Measurements from ENCODE around the gene SPAG17.

Gene SPAG17

DNA sequence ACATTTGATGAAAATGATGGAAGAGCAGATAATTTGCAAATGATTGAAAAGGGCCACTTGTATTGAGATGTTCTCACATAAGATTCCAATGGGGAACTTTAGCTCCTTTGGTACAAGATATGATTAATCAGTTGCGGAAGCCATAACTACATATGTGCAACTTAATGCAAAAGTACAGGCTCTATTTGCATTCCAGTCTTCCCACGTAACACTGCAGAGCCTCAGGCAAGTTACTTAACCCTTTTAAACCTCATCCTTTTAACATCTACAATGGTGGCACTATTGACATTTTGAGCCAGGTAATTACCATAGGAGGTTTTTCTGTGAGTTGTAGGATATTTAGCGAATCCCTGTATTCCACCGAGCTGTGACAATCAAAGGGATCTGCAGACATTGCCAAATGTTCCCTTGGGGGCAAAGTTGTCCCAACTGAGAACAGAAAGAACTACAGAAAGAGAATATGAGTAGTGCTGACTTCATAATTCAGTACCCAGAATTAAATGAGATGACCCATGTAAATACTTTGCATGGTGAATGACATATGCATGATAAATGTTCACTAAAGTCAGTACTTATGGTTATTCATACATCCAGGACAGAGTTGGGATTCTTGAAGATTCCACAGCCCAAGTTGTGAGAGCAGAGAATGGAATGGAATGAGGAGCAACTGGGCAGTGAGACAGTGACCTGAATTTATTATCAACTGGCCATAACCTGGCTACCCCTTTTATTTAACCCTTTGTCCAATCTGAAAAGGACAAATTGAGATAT lies 62.6 kb downstream of the SPAG17 start:
- no peaks in the 10 kb centered on the region for H3K9me3 ChIP-seq (ENCODE audit: control insufficient read depth, insufficient read depth, low read depth, low read length)
- TF ChIP-seq ZNF514 (tag by site-specific recombination; IDR thresholded peaks at IDR 0.05) (no peak), SALL2 (tag by site-specific recombination; IDR thresholded peaks at IDR 0.05; ENCODE audit: borderline replicate concordance) (no peak), ZNF837 (tag by site-specific recombination; IDR thresholded peaks at IDR 0.05) (no peak), ZNF600 (tag by site-specific recombination; IDR thresholded peaks at IDR 0.05) (no peak), ZNF624 (tag by site-specific recombination; IDR thresholded peaks at IDR 0.05) (no peak), PRDM1 (tag by site-specific recombination; IDR thresholded peaks at IDR 0.05) (no peak), ZBTB48 (tag by site-specific recombination; IDR thresholded peaks at IDR 0.05) (no peak), ZNF701 (tag by site-specific recombination; IDR thresholded peaks at IDR 0.05) (no peak), ZNF558 (tag by site-specific recombination; IDR thresholded peaks at IDR 0.05) (no peak)
- TF ChIP-seq, protein P1, sequence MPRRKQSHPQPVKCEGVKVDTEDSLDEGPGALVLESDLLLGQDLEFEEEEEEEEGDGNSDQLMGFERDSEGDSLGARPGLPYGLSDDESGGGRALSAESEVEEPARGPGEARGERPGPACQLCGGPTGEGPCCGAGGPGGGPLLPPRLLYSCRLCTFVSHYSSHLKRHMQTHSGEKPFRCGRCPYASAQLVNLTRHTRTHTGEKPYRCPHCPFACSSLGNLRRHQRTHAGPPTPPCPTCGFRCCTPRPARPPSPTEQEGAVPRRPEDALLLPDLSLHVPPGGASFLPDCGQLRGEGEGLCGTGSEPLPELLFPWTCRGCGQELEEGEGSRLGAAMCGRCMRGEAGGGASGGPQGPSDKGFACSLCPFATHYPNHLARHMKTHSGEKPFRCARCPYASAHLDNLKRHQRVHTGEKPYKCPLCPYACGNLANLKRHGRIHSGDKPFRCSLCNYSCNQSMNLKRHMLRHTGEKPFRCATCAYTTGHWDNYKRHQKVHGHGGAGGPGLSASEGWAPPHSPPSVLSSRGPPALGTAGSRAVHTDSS (tag by site-specific recombination; IDR thresholded peaks at IDR 0.05) = no peak
- TF ChIP-seq, protein P2, sequence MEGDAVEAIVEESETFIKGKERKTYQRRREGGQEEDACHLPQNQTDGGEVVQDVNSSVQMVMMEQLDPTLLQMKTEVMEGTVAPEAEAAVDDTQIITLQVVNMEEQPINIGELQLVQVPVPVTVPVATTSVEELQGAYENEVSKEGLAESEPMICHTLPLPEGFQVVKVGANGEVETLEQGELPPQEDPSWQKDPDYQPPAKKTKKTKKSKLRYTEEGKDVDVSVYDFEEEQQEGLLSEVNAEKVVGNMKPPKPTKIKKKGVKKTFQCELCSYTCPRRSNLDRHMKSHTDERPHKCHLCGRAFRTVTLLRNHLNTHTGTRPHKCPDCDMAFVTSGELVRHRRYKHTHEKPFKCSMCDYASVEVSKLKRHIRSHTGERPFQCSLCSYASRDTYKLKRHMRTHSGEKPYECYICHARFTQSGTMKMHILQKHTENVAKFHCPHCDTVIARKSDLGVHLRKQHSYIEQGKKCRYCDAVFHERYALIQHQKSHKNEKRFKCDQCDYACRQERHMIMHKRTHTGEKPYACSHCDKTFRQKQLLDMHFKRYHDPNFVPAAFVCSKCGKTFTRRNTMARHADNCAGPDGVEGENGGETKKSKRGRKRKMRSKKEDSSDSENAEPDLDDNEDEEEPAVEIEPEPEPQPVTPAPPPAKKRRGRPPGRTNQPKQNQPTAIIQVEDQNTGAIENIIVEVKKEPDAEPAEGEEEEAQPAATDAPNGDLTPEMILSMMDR (tag by site-specific recombination; IDR thresholded peaks at IDR 0.05) = no peak
- TF ChIP-seq, protein P3, sequence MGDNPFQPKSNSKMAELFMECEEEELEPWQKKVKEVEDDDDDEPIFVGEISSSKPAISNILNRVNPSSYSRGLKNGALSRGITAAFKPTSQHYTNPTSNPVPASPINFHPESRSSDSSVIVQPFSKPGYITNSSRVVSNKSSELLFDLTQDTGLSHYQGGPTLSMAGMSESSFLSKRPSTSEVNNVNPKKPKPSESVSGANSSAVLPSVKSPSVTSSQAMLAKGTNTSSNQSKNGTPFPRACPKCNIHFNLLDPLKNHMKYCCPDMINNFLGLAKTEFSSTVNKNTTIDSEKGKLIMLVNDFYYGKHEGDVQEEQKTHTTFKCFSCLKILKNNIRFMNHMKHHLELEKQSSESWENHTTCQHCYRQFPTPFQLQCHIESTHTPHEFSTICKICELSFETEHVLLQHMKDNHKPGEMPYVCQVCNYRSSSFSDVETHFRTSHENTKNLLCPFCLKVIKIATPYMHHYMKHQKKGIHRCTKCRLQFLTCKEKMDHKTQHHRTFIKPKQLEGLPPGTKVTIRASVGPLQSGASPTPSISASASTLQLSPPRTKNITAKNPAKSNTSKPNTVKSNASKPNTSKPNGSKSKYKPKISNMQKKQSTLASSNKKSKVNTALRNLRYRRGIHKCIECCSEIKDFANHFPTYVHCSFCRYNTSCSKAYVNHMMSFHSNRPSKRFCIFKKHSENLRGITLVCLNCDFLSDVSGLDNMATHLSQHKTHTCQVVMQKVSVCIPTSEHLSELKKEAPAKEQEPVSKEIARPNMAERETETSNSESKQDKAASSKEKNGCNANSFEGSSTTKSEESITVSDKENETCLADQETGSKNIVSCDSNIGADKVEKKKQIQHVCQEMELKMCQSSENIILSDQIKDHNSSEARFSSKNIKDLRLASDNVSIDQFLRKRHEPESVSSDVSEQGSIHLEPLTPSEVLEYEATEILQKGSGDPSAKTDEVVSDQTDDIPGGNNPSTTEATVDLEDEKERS (tag by site-specific recombination; IDR thresholded peaks at IDR 0.05) = no peak
- TF ChIP-seq, protein P4, sequence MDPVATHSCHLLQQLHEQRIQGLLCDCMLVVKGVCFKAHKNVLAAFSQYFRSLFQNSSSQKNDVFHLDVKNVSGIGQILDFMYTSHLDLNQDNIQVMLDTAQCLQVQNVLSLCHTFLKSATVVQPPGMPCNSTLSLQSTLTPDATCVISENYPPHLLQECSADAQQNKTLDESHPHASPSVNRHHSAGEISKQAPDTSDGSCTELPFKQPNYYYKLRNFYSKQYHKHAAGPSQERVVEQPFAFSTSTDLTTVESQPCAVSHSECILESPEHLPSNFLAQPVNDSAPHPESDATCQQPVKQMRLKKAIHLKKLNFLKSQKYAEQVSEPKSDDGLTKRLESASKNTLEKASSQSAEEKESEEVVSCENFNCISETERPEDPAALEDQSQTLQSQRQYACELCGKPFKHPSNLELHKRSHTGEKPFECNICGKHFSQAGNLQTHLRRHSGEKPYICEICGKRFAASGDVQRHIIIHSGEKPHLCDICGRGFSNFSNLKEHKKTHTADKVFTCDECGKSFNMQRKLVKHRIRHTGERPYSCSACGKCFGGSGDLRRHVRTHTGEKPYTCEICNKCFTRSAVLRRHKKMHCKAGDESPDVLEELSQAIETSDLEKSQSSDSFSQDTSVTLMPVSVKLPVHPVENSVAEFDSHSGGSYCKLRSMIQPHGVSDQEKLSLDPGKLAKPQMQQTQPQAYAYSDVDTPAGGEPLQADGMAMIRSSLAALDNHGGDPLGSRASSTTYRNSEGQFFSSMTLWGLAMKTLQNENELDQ (tag by site-specific recombination; IDR thresholded peaks at IDR 0.05; ENCODE audit: low read depth) = no peak
- no peak overlapping the region for H3K4me3 ChIP-seq (ENCODE audit: low read depth, low read length)
- peaks cover 5% of the 10 kb centered on the region; the same call in 1 of the 2 replicates for H3K4me1 ChIP-seq (ENCODE audit: control insufficient read depth, insufficient read depth, low read length)
- no peaks in the 10 kb centered on the region for H3K36me3 ChIP-seq (ENCODE audit: control insufficient read depth in 2 of 2, insufficient read depth in 1 of 2, low read length in 2 of 2)
- ChIA-PET POLR2A (no interaction called here), CTCF (no interaction called here)
- H3K27ac ChIP-seq (ENCODE audit: extremely low read depth, low read depth, low read length) = no peak overlapping the region

DNA sequence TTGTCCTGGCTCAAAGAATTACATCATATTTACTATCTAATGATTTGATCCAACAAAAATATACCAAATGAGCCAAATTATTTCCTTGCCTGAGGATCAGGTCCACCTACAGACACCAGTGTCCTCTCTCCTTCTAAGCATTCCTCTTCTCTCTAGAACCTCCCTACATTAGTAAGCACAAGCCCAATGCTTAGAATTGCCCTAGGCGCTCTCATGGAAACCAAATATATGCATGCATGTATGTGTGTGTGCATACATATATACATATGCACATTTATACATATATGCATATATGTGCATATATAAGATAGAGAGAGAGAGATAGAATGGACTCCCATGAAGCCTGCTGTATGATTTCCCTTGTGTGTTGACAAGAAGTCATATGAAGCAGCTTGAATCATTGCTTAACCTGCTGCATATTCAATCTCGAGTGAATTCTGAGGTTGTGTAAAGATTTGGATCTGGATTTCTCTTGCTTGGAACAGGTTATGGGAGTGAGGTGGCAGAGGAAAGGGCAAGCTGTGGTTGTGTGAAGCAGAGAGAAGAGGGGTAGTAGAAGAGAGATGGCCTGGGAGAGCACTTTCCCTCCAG lies 66.1 kb downstream of the SPAG17 start:
- peaks cover 5% of the 10 kb centered on the region; the same call in 1 of the 2 replicates for H3K4me1 ChIP-seq (ENCODE audit: control insufficient read depth, insufficient read depth, low read length)
- H3K9me3 ChIP-seq (ENCODE audit: control insufficient read depth, insufficient read depth, low read depth, low read length) = no peaks in the 10 kb centered on the region
- CTCF ChIA-PET = interaction anchor here (0.8 kb wide), 1 partner anchor 11 kb away, joined by 7 read pairs; no protein-coding TSS in a partner anchor
- POLR2A ChIA-PET = no interaction called here
- no peak overlapping the region for H3K27ac ChIP-seq (ENCODE audit: extremely low read depth, low read depth, low read length)
- no peaks in the 10 kb centered on the region for H3K36me3 ChIP-seq (ENCODE audit: control insufficient read depth in 2 of 2, insufficient read depth in 1 of 2, low read length in 2 of 2)
- H3K4me3 ChIP-seq (ENCODE audit: low read depth, low read length) = no peak overlapping the region
- no peak for TF ChIP-seq ZNF157 (tag by site-specific recombination; IDR thresholded peaks at IDR 0.05)
- no peak for TF ChIP-seq PRDM1 (tag by site-specific recombination; IDR thresholded peaks at IDR 0.05)
- no peak for TF ChIP-seq ZNF623 (tag by site-specific recombination; IDR thresholded peaks at IDR 0.05)
- TF ChIP-seq SCRT2 (tag by site-specific recombination; IDR thresholded peaks at IDR 0.05) = no peak
- no peak for TF ChIP-seq ZNF350 (tag by site-specific recombination; IDR thresholded peaks at IDR 0.05)
- no peak for TF ChIP-seq GLI4 (tag by site-specific recombination; IDR thresholded peaks at IDR 0.05)
- TF ChIP-seq, protein P5, sequence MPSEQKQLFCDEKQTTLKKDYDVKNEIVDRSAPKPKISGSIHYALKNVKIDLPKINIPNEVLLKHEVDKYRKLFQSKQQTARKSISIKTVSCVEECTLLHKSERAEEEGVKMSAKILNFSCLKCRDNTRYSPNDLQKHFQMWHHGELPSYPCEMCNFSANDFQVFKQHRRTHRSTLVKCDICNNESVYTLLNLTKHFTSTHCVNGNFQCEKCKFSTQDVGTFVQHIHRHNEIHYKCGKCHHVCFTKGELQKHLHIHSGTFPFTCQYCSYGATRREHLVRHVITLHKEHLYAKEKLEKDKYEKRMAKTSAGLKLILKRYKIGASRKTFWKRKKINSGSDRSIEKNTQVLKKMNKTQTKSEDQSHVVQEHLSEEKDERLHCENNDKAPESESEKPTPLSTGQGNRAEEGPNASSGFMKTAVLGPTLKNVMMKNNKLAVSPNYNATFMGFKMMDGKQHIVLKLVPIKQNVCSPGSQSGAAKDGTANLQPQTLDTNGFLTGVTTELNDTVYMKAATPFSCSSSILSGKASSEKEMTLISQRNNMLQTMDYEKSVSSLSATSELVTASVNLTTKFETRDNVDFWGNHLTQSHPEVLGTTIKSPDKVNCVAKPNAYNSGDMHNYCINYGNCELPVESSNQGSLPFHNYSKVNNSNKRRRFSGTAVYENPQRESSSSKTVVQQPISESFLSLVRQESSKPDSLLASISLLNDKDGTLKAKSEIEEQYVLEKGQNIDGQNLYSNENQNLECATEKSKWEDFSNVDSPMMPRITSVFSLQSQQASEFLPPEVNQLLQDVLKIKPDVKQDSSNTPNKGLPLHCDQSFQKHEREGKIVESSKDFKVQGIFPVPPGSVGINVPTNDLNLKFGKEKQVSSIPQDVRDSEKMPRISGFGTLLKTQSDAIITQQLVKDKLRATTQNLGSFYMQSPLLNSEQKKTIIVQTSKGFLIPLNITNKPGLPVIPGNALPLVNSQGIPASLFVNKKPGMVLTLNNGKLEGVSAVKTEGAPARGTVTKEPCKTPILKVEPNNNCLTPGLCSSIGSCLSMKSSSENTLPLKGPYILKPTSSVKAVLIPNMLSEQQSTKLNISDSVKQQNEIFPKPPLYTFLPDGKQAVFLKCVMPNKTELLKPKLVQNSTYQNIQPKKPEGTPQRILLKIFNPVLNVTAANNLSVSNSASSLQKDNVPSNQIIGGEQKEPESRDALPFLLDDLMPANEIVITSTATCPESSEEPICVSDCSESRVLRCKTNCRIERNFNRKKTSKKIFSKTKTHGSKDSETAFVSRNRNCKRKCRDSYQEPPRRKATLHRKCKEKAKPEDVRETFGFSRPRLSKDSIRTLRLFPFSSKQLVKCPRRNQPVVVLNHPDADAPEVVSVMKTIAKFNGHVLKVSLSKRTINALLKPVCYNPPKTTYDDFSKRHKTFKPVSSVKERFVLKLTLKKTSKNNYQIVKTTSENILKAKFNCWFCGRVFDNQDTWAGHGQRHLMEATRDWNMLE (tag by site-specific recombination; conservative IDR thresholded peaks at IDR 0.05; ENCODE audit: low read depth) = no peak
- TF ChIP-seq HOXA7 (CRISPR knock-in tag; IDR thresholded peaks at IDR 0.05; ENCODE audit: borderline replicate concordance) = no peak
